Epithelial cell of esophagus (primary cell): Measurements from ENCODE around the gene RHD.
A peak's percentile ranks its signal among the peaks of the same experiment; 100 is the strongest.

Experiments used
- DNase-seq: peaks from one replicate; pipeline ENCODE4 v3.0.0; 2010; ENCODE audit warnings: low read depth
- H3K4me3 ChIP-seq: 2 replicates; pipeline ENCODE4 v1.5.1; 2011; ENCODE audit warnings: mild to moderate bottlenecking, low read length, control low read depth
- TF ChIP-seq, protein P1 (sequence below): IDR thresholded peaks from 2 replicates; pipeline ENCODE4 v1.5.1; 2011; ENCODE audit warnings: low read depth, mild to moderate bottlenecking, low read length, control low read depth, inconsistent platforms; ENCODE audit not compliant: insufficient read depth; ENCODE audit errors: missing control alignments

Gene RHD

DNA sequence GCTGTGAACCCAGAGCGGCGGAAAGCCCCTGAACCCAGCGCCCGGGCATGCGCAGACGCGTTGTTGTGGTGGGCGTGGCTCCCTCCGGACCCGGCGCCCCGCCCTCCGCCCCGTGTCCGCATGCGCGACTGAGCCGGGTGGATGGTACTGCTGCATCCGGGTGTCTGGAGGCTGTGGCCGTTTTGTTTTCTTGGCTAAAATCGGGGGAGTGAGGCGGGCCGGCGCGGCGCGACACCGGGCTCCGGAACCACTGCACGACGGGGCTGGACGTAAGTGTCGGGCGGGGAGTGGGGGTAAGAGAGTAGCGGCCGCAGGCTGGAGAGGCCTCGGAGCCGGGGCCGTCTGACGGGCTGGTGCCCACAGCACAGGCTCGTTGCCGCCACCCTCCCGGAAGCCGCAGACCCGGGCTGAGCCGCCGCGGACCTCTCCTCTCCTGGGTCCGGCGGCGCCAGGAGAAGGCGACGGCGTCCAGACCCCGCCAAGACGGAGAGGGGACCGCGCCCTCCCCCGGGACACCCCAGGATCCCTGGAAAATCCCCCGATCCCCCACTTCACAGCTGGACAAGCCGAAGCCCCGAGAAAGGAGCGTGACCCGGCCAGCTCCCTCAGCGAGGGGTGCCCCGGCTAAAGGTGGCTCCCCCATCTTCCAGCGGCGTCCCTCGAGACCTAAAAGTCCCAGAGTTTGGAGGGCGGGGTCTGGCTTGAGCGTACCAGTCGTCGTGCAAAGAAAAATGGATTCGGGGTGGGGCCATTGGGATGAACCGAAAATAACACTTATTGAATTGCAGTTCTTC lies 66.1 kb downstream of the RHD start, which contains the start of gene TMEM50A:
Gene TMEM50A, plus strand, starts transcription at position 147 of the 794 bp plus-strand sequence. CDS start 2,153 bp downstream, outside the sequence.
- peak within 1 kb of the TSS; percentile 94 for H3K4me3 ChIP-seq
- TF ChIP-seq, protein P1, sequence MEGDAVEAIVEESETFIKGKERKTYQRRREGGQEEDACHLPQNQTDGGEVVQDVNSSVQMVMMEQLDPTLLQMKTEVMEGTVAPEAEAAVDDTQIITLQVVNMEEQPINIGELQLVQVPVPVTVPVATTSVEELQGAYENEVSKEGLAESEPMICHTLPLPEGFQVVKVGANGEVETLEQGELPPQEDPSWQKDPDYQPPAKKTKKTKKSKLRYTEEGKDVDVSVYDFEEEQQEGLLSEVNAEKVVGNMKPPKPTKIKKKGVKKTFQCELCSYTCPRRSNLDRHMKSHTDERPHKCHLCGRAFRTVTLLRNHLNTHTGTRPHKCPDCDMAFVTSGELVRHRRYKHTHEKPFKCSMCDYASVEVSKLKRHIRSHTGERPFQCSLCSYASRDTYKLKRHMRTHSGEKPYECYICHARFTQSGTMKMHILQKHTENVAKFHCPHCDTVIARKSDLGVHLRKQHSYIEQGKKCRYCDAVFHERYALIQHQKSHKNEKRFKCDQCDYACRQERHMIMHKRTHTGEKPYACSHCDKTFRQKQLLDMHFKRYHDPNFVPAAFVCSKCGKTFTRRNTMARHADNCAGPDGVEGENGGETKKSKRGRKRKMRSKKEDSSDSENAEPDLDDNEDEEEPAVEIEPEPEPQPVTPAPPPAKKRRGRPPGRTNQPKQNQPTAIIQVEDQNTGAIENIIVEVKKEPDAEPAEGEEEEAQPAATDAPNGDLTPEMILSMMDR = no peak
- DNase-seq = peak; percentile 83

DNA sequence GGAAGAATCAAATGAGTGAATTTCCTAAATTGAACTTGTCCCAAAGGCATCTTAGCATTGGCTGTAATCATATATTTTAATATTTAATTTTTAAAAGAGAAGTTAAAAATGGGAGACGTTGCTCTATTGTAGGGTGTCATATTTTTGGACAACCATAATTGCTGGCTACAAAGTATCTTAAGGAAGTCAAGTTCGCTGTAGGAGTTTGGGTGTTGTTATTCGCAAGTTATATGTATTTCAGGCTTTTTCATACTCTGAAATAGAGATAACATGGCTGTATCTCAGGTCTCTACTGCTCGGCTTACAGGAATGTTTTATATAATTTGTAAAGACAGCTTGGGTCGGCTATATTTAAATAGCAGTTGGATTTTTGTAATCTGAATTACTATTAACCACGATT lies 66.7 kb downstream of the RHD start:
- H3K4me3 ChIP-seq = peak overlapping the region; percentile 94
- no peak for DNase-seq
- TF ChIP-seq, protein P1 = no peak

DNA sequence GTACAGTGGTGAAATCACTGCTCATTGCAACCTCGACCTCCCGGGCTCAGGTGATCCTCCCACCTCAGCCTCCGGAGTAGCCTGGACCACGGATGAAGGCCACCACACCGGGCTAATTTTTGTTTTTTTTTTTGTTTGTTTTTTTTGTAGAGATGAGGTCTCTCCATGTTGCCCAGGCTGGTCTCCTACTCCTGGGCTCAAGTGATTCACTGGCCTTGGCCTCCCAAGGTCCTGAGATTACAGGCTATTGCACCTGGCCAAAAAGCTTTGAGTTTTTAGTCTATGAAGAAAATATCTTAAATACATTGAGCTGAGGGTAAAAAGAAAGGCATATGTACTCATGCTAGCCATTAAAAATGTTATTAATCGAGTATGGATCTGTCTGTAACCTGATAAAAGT lies 69.4 kb downstream of the RHD start:
- TF ChIP-seq, protein P1 = no peak
- no peak overlapping the region for H3K4me3 ChIP-seq
- no peak for DNase-seq

DNA sequence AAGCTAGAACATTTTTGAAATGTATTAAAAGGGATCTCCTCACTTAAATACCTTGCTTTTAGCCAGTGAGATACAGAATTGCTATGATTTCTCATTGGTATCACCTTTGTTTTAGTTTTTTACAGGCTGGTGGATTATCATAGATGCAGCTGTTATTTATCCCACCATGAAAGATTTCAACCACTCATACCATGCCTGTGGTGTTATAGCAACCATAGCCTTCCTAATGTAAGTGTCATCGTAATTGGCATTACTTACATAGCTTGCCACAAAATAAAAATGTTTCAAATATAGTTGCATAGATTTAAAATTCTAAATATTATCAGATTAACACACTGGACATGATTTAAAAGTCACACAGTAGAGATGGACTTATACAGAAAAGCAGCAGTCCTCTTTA lies 70.5 kb downstream of the RHD start:
- no peak for DNase-seq
- TF ChIP-seq, protein P1 = no peak
- no peak overlapping the region for H3K4me3 ChIP-seq

DNA sequence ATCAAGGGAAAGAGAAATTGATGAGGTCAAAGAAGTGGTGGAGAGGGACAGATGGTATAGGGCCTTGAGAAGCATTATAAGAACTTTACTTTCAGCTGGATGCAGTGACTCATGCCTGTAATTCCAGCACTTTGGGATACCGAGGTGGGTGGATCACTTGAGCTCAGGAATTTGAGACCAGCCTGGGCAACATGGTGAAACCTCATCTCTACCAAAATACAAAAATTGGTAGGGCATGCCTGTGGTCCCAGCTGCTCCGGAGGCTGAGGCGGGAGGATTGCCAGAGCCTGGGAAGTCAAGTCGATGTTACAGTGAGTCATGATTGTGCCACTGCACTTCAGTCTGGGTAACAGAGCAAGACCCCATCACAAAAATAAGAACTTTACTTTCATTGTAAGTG lies 71.6 kb downstream of the RHD start:
- peak; percentile 60 for DNase-seq
- TF ChIP-seq, protein P1 = no peak
- H3K4me3 ChIP-seq = no peak overlapping the region

DNA sequence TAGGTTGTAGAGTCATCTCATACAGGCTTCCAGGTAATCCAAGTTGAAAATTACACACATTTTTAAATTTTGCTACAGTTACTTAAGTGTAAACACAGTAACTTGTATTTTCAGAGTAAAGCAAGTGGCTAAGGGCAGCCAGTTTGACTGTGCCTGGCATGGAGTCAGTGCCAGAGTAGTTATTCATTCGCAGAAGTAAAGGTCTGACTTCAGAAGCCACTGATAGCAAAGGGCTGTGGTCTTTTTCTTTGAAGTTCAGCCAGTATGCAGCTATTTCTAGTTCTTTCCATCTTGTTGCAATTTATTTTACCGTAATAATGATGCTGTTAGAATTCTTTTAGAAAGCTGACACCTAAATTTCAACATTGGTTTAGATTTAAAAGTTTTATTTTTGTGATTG lies 75.2 kb downstream of the RHD start:
- no peak overlapping the region for H3K4me3 ChIP-seq
- TF ChIP-seq, protein P1 = no peak
- no peak for DNase-seq

DNA sequence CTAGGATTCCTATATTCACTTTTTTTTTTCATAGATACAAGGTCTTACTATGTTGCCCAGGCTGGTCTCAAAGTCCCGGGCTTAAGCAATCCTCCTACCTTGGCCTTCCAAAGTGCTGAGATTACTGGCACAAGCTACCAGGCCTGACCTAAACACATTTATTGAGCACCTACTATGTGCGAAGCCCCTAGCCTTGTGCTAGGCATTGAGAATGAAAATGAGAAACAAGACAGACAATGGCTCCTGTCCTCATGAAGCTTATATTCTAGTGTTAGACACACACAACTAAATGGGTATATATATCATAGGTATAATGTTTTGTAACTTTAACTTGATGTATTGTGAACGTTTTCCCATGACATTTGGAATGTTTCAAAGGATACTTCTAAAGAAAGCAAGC lies 77.3 kb downstream of the RHD start:
- no peak for DNase-seq
- TF ChIP-seq, protein P1 = no peak
- no peak overlapping the region for H3K4me3 ChIP-seq
